G401.6 (cell line): ENCODE measurements around the gene RPP38.

ENCODE experiments used
- FAIRE-seq: peaks from 2 replicates; lab custom pipeline; 2012; peaks lifted over from hg19 to GRCh38; lab: Jason Lieb, UNC

The RPP38 gene

DNA sequence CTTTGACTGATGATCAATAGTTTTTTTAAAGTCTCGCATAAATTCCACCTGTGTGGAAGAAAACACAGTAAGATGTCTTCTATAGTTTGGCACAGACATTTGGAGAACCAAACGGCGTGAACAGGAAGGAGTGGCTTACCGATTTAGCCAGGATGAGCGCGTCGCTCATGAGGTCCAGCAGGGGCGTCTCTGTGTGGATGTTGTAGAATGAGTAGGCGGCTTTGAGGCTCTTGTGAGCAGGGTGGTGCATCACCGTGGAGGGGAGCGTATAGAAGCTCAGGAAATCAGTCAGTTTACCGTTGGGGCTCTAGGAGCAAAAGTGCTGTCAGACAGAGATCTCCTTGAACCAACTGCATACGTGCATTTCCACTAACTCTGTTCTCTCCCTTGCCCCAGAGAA lies 15.5 kb downstream of the RPP38 start:
- no peak for FAIRE-seq

- no peak for FAIRE-seq
Observed at GRCh38 chr10:15113766-15114165, 16.6 kb downstream of the RPP38 start.

DNA sequence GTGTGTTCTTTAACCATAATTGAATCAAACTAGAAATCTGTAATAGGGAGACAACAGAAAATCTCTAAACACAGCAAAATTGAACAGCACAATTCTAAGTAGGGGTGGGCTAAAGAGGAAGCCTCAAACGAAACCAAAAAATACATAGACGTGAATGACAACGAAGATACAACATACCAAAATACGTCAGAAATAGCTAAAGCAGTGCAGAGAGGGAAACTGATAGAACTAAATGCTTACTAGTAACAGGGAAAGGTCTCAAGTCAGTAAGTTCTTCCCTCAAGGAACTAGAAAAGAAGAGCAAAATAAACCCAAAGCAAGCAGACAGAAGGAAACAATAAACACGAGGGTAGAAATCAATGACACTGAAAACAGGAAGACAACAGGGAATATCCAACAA lies 19.1 kb downstream of the RPP38 start:
- FAIRE-seq = no peak

GRCh38 chr10:15118615-15119014 lies 21.5 kb downstream of the RPP38 start:
- FAIRE-seq = no peak

- FAIRE-seq = no peak
Observed at GRCh38 chr10:15120523-15120922, 23.4 kb downstream of the RPP38 start.

DNA sequence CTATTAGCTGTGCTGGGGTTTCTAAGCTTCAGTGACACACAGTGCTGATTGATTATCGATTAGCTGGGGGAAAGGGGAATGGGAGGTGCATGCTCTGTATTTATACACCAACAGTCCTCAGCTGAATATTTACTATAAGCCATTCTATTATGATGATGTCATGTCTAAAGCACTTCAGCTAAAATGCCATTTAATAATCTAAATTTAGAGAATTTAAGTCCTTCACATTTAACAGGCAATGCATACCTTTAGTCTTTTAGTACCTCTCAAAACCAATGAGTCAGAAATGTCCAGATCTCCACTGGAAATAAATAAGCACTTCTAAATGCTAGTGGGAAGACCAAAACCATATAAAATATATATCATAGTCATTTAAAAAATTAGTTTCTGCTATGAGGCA lies 24.6 kb downstream of the RPP38 start:
- no peak for FAIRE-seq

DNA sequence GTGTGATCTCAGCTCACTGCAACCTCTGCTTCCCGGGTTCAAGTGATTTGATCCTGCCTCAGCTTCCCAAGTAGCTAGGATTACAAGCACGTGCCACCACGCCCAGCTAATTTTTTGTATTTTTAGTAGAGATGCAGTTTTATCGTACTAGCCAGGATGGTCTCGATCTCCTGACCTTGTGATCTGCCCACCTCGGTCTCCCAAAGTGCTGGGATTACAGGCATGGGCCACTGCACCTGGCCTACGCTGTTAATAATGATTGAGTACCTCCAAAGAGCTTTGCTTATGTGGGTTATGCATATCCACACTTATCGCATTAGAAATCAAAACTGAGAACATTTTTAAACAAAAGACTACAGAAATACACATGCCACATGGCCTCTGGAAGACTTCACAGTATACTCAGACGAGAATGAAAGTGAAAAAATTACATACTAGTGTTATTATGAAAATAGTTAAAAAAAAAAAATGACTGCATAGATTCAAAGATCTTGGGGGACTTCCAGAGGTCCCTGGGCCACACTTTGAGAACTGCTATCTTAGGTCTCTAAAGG lies 25.4 kb downstream of the RPP38 start:
- FAIRE-seq = no peak

GRCh38 chr10:15123749-15124184 lies 26.6 kb downstream of the RPP38 start:
- no peak for FAIRE-seq

DNA sequence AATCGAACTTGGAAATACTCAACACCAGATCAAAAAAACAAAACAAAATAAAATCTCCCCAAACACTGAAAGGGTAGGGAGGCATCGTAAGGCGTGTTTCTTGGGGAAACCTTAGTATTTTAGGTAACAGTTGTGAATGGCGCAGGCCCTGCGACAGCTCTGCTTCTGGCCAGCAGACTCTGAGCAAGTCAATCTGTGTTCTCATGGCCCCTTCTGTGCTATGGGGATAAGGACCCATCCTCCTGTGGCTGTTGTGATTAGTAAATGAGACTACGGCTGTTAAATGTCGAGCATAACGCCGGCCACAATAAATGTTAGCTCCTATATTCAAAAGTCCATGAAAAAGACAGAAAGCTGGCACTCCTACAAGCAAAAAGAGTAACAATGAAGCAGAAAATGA lies 27.0 kb downstream of the RPP38 start:
- FAIRE-seq = no peak

- no peak for FAIRE-seq
Observed at GRCh38 chr10:15124908-15125307, 27.8 kb downstream of the RPP38 start.

GRCh38 chr10:15131330-15131729 lies 34.2 kb downstream of the RPP38 start:
- no peak for FAIRE-seq

DNA sequence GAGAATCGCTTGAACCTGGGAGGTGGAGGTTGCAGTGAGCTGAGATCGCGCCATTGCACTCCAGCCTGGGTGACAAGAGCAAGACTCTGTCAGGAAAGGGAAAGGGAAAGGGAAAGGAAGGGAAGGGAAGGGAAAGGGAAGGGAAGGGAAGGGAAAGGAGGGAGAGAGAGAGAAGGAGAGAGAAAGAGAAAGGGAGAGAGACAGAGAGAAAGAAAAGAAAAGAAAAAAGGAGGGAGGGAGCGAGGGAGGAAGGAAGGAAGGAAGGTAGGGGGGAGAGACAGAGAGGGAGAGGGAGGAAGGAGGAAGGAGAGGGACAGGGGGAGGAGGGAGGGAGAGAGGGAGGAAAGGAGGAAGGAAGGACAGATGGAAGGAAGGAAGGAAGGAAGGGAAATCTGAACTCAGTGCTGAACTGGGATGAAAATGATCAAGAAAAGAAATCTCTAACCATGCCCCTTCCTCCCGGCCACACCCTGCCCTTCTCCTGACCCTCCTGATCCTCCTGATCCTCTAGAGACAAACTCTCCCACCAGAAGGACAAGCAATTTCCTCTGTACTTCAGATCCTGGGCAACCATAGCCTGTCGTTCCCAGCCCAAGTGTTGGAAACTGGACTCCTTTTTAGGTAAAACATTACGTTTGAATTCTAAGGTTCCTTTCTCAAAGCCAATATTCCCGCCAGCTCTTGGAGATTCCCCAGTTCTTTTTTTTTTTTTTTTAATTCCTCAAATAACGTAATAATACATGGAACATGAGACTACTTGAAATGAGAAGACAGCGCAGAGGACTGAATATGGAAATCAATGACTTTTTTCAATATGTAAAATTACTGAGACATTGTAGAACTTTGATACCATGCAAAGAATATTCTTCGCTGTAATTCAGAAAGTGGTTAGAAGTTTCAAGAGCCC lies 39.2 kb downstream of the RPP38 start:
- no peak for FAIRE-seq

GRCh38 chr10:15137036-15137359 lies 39.8 kb downstream of the RPP38 start:
- FAIRE-seq = no peak

- no peak for FAIRE-seq
Observed at GRCh38 chr10:15137636-15138035, 40.5 kb downstream of the RPP38 start.

DNA sequence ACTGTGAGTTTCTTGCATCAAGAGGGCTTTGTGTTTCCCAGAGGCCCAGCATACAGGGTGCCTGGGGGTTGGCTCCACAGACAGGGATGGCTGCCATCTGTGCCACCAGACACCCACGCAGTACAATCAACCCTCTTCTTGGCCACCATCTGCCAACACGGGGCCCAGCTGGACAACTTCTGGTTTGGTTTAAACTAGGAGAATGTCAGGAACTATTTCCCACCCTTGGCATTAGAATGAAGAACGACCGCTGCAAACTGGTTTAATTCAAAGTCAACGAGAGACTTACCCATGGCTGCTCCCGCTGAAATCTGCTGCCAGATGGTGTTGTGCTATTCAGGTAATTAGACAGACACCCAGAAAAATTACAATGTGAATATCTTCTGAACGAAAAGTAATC lies 43.5 kb downstream of the RPP38 start:
- no peak for FAIRE-seq

DNA sequence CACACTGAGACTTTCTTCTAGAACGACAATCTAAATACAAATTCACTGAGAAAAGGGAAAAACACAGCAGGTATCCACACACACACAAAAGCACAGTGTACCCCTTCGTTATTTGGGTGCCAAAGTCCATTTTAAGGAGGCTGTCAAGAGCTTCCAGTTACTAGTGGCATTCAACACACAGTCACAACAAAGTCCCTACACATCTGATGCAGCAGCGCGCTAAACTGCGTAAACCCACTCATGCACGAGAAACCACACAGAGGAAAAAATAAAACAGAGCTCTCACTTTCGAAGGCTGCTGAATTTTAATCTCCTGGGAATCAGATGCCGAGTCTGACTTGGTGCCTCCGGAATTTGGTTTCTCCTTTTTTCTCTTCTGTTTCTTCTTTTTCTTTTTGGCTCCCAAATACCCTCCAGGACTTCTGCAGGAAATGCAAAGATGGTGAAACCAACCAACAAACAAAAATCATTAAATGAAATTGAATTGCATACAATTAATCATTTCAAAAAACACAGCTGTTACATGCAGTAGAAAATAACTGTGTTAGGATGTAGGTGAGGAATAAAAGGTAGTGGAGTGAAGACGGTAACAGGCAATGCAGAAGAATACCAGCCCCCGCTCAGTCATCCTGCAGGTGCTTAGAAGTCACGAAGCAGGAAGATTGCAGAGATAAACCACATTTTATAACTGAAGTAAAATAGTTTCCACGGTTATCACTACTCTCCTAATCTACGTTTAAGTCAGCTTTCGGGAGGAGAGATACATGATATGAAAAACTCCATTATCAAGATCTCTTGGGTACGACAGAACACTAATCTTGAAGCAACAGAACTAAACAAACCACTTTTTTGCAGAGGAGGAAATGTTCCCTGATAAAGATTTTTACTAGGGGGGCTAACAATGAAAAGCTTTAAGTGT lies 44.2 kb downstream of the RPP38 start:
- FAIRE-seq = no peak

DNA sequence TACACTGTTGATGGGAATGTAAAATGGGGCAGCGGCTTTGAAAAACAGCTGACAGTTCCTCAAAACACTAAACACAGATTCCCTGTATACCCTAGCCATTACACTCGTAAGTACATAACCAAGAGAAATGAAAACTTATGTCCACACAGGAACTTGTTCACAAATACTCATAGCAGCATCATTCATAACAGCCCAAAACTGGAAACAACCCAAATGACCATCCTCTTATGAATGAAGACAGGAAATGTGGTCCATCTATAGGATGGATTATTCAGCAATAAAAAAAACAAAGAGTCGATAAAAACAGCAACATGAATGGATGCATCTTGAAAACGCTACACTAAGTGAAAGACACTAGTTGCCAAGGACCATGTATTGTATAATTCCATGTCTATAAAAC lies 47.6 kb downstream of the RPP38 start:
- FAIRE-seq = no peak

- no peak for FAIRE-seq
Observed at GRCh38 chr10:15146366-15146765, 49.2 kb downstream of the RPP38 start.

DNA sequence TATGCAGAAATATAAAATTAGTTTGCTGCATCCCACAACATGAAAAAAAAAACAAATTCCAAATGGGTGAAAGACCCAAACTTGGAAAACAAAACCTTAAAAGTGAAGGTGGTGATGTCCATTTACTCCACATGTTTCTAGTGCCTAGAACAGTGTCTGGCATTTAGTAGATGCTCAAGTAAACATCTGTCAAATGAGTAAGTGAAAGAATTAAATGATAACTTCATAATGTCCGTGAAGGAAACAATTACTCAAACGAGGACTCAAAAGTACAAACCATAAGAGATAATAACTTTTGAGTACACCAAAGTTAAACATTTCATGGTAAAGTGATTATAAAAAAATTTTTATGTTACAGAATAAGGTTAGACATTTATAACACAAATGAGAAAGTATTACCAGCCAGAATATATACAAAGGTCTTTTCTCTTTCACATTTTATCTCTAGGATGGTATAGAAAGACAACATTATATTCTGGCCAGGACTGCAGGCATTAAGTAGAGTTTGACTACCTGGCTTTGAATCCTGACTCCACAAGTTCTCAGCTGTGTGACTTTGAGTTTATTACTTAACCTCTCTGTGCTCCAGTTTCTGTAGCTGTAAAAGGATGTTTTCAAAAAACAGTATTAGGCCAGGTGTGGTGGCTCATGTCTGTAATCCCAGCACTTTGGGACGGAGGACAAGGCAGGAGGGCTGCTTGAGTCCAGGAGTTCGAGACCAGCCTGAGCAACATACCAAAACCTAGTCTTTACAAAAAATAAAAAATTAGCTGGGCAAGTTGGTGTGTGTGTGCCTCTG lies 50.6 kb downstream of the RPP38 start:
- no peak for FAIRE-seq

GRCh38 chr10:15149042-15149771 lies 52.1 kb downstream of the RPP38 start:
- no peak for FAIRE-seq

DNA sequence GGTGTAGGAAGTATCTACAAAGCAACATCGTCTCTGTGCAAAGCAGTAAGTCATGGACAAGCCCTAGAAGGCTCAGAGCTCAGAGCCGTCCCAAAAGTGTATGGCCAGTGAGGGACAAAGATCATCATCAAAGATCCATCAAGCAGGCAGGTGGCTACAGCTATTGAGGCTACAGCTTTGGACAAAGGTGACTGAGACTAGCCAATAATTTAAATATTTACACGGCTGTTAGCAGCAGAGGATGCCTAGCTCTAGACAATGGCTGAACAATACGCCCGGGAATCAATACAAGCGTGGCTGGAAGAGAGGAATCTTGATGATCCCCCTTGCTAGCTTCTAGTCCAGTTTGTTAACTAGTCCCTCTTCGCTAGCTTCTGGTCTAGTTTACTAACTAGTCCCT lies 53.4 kb downstream of the RPP38 start:
- no peak for FAIRE-seq

- no peak for FAIRE-seq
Observed at GRCh38 chr10:15152556-15152955, 55.4 kb downstream of the RPP38 start.
